Coronary artery (tissue), 2 donors: ENCODE data around the gene PTPRD.

Source experiments
- DNase-seq: peaks from one replicate; pipeline ENCODE4 v3.0.0-alpha.2; 2017; ENCODE audit warnings: low spot score
- H3K27ac ChIP-seq, 2 donors: fragments of 200-600 bp; sonication (generic); one replicate each; pipeline ENCODE4 v1.5.1; 2016 to 2019
- H3K4me3 ChIP-seq: fragments of 200-600 bp; sonication (generic); 2 replicates; pipeline ENCODE4 v1.5.1; 2016; ENCODE audit warnings: mild to moderate bottlenecking, moderate library complexity
- CTCF ChIP-seq: fragments of 200-600 bp; sonication (generic); IDR thresholded peaks from one replicate; pipeline ENCODE4 v1.5.1; 2019; ENCODE audit warnings: antibody characterized with exemption

PTPRD gene

GRCh38 chr9:10130061-10130675 lies 482.6 kb downstream of the PTPRD start:
- Histone ChIP-seq H3K4me3 (no peak overlapping the region), H3K27ac (no peak overlapping the region)
- TF ChIP-seq CTCF = no peak
- DNase-seq = no peak

GRCh38 chr9:10127867-10128266 lies 484.9 kb downstream of the PTPRD start:
- Histone ChIP-seq H3K27ac (no peak overlapping the region), H3K4me3 (no peak overlapping the region)
- no peak for TF ChIP-seq CTCF
- no peak for DNase-seq

- DNase-seq = no peak
- no peak overlapping the region for H3K4me3 ChIP-seq
- no peak for TF ChIP-seq CTCF
- H3K27ac ChIP-seq = no peak overlapping the region
These were observed 500.0 kb downstream of the PTPRD start for GRCh38 chr9:10112798-10113197.

GRCh38 chr9:10112070-10112469 lies 500.7 kb downstream of the PTPRD start:
- no peak for TF ChIP-seq CTCF
- no peak overlapping the region for H3K27ac ChIP-seq
- H3K4me3 ChIP-seq = no peak overlapping the region
- DNase-seq = no peak

GRCh38 chr9:10108815-10109214 lies 504.0 kb downstream of the PTPRD start:
- DNase-seq = no peak
- Histone ChIP-seq H3K4me3 (no peak overlapping the region), H3K27ac (no peak overlapping the region)
- TF ChIP-seq CTCF = no peak

GRCh38 chr9:10104774-10105173 lies 508.0 kb downstream of the PTPRD start:
- no peak for DNase-seq
- H3K4me3 ChIP-seq = no peak overlapping the region
- H3K27ac ChIP-seq = no peak overlapping the region
- TF ChIP-seq CTCF = no peak

- no peak overlapping the region for H3K27ac ChIP-seq
- no peak for TF ChIP-seq CTCF
- no peak overlapping the region for H3K4me3 ChIP-seq
- DNase-seq = no peak
These were observed 517.6 kb downstream of the PTPRD start for GRCh38 chr9:10095208-10095607.
